Posterior cingulate gyrus (tissue), 11 donors: ENCODE data around the gene PIK3C2A.

Experiments
- DNase-seq, 10 donors: peaks; one replicate each; pipeline versions ENCODE4 v3.0.0 to v3.0.0-alpha.2; 2020 to 2021; ENCODE audit warnings: mixed read lengths in 3 of 10
- intact Hi-C: fragments of 100-400 bp; cut with DNase I; formaldehyde crosslinking; loops from one replicate; pipeline ENCODE4 v1.15.1; 2023

PIK3C2A gene

DNA sequence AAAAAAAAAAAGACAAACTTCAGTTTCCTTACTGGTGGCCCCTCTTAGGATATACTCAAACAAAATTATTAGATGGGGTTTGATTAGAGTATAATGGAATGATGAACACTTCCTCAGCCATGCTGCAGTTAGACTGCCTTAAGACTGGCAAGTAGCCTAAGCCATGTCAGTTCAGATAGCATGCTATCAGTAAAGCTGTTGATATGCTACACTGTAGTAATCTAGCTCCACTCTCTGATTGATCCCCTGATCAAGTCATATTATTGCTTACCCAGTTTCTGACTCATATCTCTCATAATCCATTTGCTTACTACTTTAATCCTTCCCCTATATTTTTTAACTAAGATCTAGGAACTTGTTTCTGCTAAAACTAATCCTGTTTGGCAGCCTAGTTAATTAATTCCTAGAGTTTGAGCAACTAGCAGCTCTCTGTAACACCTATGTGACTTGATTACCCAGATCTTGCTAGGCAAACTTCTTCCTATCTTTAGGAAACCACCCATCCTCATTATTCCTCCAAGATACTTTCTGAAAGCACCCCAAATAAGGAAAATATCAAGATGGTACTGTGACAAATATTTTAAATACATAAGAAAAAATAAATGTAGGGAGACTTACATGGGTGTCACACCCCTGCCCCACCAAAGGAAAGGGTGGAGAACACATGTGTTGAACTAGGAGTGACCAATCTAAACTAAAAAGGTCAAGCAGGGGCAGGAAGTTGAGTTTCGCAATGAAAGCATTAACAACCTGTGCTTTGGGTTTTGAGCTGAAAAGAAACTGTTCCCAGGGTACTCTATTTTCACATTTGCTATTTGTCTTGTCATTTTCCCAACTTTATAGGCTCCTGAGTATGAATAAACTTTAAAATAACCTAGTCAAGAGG, 43.2 kb downstream of the PIK3C2A start:
- DNase-seq = no peak
- intact Hi-C loops = no loop called here

DNA sequence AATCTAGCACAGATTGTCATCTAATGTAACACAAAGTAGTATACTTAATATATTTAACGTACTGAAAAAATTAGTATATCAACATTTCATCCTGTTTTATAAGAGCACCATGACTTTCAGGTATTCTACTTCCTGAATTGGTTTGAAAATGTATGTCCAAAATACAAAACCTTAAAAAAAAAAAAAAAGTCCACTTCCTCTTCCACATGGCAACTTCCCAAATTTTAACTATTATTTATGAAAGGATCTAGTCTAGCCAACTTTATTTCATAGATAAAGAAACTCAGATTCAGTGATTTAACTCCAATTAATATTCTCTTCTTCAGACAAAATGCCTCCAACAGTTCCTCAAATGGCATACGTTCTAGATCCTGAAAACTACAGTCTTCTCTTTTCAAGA, 44.0 kb downstream of the PIK3C2A start:
- intact Hi-C loops = no loop called here
- no peak for DNase-seq

DNA sequence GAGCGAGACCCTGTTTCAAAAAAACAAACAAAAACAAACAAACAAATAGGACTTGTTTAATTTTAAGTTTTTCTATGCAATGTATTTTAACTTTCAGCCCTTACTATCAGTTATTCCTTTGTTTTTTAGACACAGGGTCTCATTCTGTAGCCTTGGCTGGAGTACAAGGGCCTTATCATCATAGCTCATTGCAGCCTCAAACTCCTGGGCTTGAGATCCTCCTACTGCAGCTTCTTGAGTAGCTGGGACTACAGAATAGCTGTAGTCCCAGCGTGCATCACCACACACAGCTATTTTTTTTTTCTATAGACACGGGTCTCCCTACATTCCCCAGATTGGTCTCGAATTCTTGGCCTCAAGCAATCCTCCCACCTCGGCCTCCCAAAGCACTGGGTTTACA, 44.5 kb downstream of the PIK3C2A start:
- intact Hi-C loops = no loop called here
- no peak for DNase-seq

DNA sequence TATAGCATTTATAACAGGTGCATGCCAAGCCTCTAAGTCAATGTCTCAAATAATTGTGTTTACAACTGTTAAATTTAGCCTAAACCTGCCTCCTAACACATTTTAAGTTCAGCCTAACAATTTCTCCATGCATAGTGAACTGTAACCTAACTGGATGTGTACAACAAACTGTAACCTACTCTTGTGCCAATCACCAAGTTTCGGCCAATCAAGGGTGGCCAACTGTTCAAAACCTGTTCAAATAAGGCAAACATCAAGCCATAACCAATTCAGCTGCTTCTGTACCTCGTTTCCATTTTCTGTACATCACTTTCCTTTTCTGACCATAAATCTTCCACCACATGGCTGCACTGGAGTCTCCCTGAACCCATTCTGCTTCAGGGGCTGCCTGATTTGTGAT, 45.4 kb downstream of the PIK3C2A start:
- intact Hi-C loops = no loop called here
- DNase-seq = no peak

DNA sequence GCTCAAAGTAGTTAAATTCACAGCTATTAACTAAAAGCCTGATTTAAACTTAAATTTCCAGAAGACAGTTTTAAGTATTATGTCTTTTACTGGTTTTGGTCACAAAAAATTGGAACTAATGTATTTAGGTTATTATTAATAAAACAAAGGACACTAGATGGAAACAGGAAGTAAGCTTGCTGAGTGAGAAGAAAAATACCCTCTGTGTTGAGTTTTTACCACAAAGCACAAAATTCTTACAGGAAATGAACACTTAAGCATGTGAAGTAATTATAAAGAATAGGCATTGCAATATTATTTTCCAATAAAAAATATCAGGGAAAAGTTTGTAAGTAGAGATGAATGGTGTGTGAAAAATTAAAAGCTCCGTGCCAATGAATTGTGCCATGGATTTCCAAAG, 46.3 kb downstream of the PIK3C2A start:
- DNase-seq = no peak
- intact Hi-C loops = no loop called here

DNA sequence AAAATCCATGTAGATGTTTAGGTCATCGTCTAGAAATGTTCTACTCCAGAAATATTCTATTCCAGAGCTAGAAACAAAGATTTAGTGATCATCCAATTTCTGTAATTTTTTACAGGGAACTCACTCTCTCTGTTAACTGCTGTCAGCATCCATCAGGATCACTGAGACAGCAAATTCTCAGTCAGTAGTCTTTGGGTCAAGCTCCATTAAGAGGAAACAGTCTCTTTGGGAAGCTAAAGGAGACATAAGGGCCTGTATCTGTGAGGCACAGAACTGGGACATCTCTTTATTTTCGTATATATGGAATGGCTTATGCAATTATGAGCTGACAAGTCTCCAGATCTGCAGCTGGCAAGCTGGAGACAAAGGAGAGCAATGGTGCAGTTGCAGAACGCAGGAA, 48.3 kb downstream of the PIK3C2A start:
- intact Hi-C loops = no loop called here

More for the DNA sequence above, 48.3 kb downstream of the PIK3C2A start:
- DNase-seq = no peak
